T-helper 1 cell treated with Interleukin-12 subunit alpha and Interleukin-12 subunit beta and Interleukin-4 antibody, amounts not matched to agents 30 ng/mL and 1 ng/mL, for 36 hours (primary cell): ENCODE measurements around the gene EPN1. TPM values are rescaled to one million over a fixed set of nuclear protein-coding genes. Genes with fewer than 3 reads are reported as not detected.
"Not testable (repeated sequence)": the region's sequence is repeated elsewhere in the genome, so short reads cannot be mapped to it uniquely, and the experiment has no call there.

Experiments
- intact Hi-C: fragments of 100-400 bp; cut with micrococcal nuclease; formaldehyde crosslinking; loops from one replicate; pipeline ENCODE4 v1.15.1; 2024
- total RNA-seq: library from RNA; stranded (reverse); gene quantifications from 2 replicates; pipeline ENCODE4 v1.2.3, GENCODE V29; 2022

Gene EPN1
- total RNA-seq, 1 donor from 2014 or later: 55.9 TPM

GRCh38 chr19:55711719-55712118 lies 36.7 kb downstream of the EPN1 start:
- intact Hi-C loops: no loop called here

GRCh38 chr19:55712804-55713631 lies 38.0 kb downstream of the EPN1 start:
- intact Hi-C loops: no loop called here

- intact Hi-C loops: no loop called here
These were observed 41.5 kb downstream of the EPN1 start for GRCh38 chr19:55716531-55716930.

- intact Hi-C loops: no loop called here
These were observed 42.2 kb downstream of the EPN1 start for GRCh38 chr19:55717251-55717650.

GRCh38 chr19:55717879-55718711 lies 43.1 kb downstream of the EPN1 start:
- intact Hi-C loops: not testable (repeated sequence)

- intact Hi-C loops: no loop called here
These were observed 45.3 kb downstream of the EPN1 start for GRCh38 chr19:55720214-55720746.

GRCh38 chr19:55720801-55721200 lies 45.8 kb downstream of the EPN1 start:
- intact Hi-C loops: no loop called here

- intact Hi-C loops: no loop called here
These were observed 48.5 kb downstream of the EPN1 start for GRCh38 chr19:55723491-55723890.

- intact Hi-C loops: not testable (repeated sequence)
These were observed 55.4 kb downstream of the EPN1 start for GRCh38 chr19:55730378-55730777.

- intact Hi-C loops: no loop called here
These were observed 63.3 kb downstream of the EPN1 start, which contains the start of gene NLRP9 for GRCh38 chr19:55738302-55738701. Gene NLRP9, minus strand, starts transcription at chr19:55738402. Its CDS starts 28 bp downstream, at chr19:55738374.

GRCh38 chr19:55750715-55751114 lies 75.7 kb downstream of the EPN1 start:
- intact Hi-C loops: no loop called here

GRCh38 chr19:55753401-55753800 lies 78.4 kb downstream of the EPN1 start:
- intact Hi-C loops: no loop called here

GRCh38 chr19:55756808-55757207 lies 81.8 kb downstream of the EPN1 start:
- intact Hi-C loops: not testable (repeated sequence)

- intact Hi-C loops: not testable (repeated sequence)
These were observed 83.8 kb downstream of the EPN1 start, which contains the start of gene RFPL4A for GRCh38 chr19:55758797-55759196. Gene RFPL4A, plus strand, starts transcription at chr19:55759097. Its CDS starts 2,704 bp downstream, at chr19:55761801.

Other genes with a start within 250 kb of the EPN1 start
- gene SHISA7, start 231.9 kb upstream of the EPN1 start, total RNA-seq: not detected in 2 replicates
- 18.3 and 22.5 TPM in 2 replicates for gene ISOC2, start 213.6 kb upstream of the EPN1 start, total RNA-seq
- not detected in 2 replicates for gene C19orf85, start 210.5 kb upstream of the EPN1 start, total RNA-seq
- gene ZNF628, start 198.6 kb upstream of the EPN1 start, total RNA-seq: 6.3 and 8.9 TPM in 2 replicates
- 11.4 and 13.2 TPM in 2 replicates for gene NAT14, start 190.0 kb upstream of the EPN1 start, total RNA-seq
- 0.15 and 0.39 TPM in 2 replicates for gene SSC5D, start 186.8 kb upstream of the EPN1 start, total RNA-seq
- gene SBK2, start 138.1 kb upstream of the EPN1 start, total RNA-seq: not detected in 2 replicates
- not detected in 2 replicates for gene SBK3, start 129.7 kb upstream of the EPN1 start, total RNA-seq
- 7.3 and 8.0 TPM in 2 replicates for gene ZNF579, start 94.4 kb upstream of the EPN1 start, total RNA-seq
- 14.9 and 15.5 TPM in 2 replicates for gene FIZ1, start 75.7 kb upstream of the EPN1 start, total RNA-seq
- 21.0 and 25.4 TPM in 2 replicates for gene ZNF524, start 74.9 kb upstream of the EPN1 start, total RNA-seq
- 15.8 and 16.8 TPM in 2 replicates for gene ZNF865, start 69.6 kb upstream of the EPN1 start, total RNA-seq
- gene ZNF784, start 50.7 kb upstream of the EPN1 start, total RNA-seq: 4.6 and 4.7 TPM in 2 replicates
- gene ZNF580, start 34.2 kb upstream of the EPN1 start, total RNA-seq: 42.6 and 46.1 TPM in 2 replicates
- 22.0 and 23.6 TPM in 2 replicates for gene ZNF581, start 31.6 kb upstream of the EPN1 start, total RNA-seq
- gene CCDC106, start 27.0 kb upstream of the EPN1 start, total RNA-seq: 8.9 TPM in 2 replicates
- 258 and 268 TPM in 2 replicates for gene U2AF2, start 20.2 kb upstream of the EPN1 start, total RNA-seq
- not detected in 2 replicates for gene NLRP9, start 63.2 kb downstream of the EPN1 start, total RNA-seq
- not detected in 2 replicates for gene RFPL4A, start 83.9 kb downstream of the EPN1 start, total RNA-seq
- gene RFPL4AL1, start 93.9 kb downstream of the EPN1 start, total RNA-seq: not detected in 2 replicates
- gene NLRP11, start 156.8 kb downstream of the EPN1 start, total RNA-seq: not detected in 2 replicates
- gene NLRP4, start 161.3 kb downstream of the EPN1 start, total RNA-seq: not detected in 2 replicates